K562 (cell line): ENCODE measurements around the gene SH3BP2. TPM values are rescaled to one million over a fixed set of nuclear protein-coding genes. Genes with fewer than 3 reads are reported as not detected.

ENCODE experiments used
- ATAC-seq: fragments of 200-7000 bp; cut with Tn5 transposase; 3 replicates; pipeline ENCODE4 v1.9.1; 2020; ENCODE audit warnings: moderate library complexity
- BruUV-seq: library from RNA; stranded (reverse); fragments of 400-500 nt; replicated peaks from 2 replicates; lab custom pipeline; 2021; lab: Mats Ljungman, UMichigan
- CTCF ChIA-PET: fragments of 300-600 bp; formaldehyde crosslinking; extraction: SDS; loops from one replicate; lab custom pipeline; 2021; ENCODE audit warnings: low intra/inter-chr PET ratio; lab: Yijun Ruan, JAX
- POLR2A ChIA-PET: fragments of 300-600, 350-650 bp; sonication (Branson Sonifier 250); formaldehyde crosslinking; extraction: SDS; loops from one replicate; lab custom pipeline; 2021; ENCODE audit warnings: antibody characterized with exemption, inconsistent platforms; lab: Yijun Ruan, JAX
- DNase-seq, 4 experiments: peaks; one replicate each; pipeline versions ENCODE4 v3.0.0 to v3.0.0-alpha.2; 2011 to 2018; ENCODE audit warnings: low spot score in 3 of 4, mixed read lengths in 3 of 4; ENCODE audit errors: extremely low read depth in 1 of 4
- FAIRE-seq: peaks from 2 replicates; lab custom pipeline; 2011; peaks lifted over from hg19 to GRCh38; lab: Jason Lieb, UNC
- H2AFZ ChIP-seq: 2 replicates; pipeline ENCODE4 v1.6.0; 2011; ENCODE audit warnings: low read depth, low read length, control low read depth, inconsistent platforms
- H3K27ac ChIP-seq: fragments of 200-600 bp; 3 replicates; pipeline ENCODE4 v1.8.0; 2011; ENCODE audit warnings: low read depth, mild to moderate bottlenecking, control low read depth, inconsistent platforms, low read length, moderate library complexity, mixed read lengths; ENCODE audit errors: extremely low read depth
- H3K27me3 ChIP-seq, 2 experiments: fragments of 300-600 bp in 1 of 2; 2 replicates in 1 of 2; 3 replicates in 1 of 2; pipeline versions ENCODE4 v1.6.0 to v1.8.0; 2011; ENCODE audit warnings: inconsistent platforms in 2 of 2, low read length in 2 of 2, mild to moderate bottlenecking in 1 of 2, mixed read lengths in 1 of 2, moderate library complexity in 1 of 2; ENCODE audit not compliant: control insufficient read depth in 2 of 2, insufficient read depth in 2 of 2
- H3K36me3 ChIP-seq: fragments of 300-600 bp; 3 replicates; pipeline ENCODE4 v1.8.0; 2011; ENCODE audit warnings: mild to moderate bottlenecking, low read length, inconsistent platforms; ENCODE audit not compliant: control insufficient read depth, insufficient read depth
- H3K4me1 ChIP-seq, 2 experiments: fragments of 200-600 bp in 1 of 2; replicated peaks in 1 of 2; 2 replicates in 1 of 2; 3 replicates in 1 of 2; pipeline versions ENCODE4 v1.5.1 to v1.8.0; 2011; ENCODE audit warnings: inconsistent platforms in 2 of 2, low read length in 2 of 2, mild to moderate bottlenecking in 1 of 2, mixed read lengths in 1 of 2, moderate library complexity in 1 of 2; ENCODE audit not compliant: control insufficient read depth in 2 of 2, insufficient read depth in 2 of 2
- H3K4me2 ChIP-seq: 2 replicates; pipeline ENCODE4 v1.6.1; 2011; ENCODE audit warnings: low read length, control low read depth, inconsistent platforms, mixed read lengths; ENCODE audit not compliant: insufficient read depth
- H3K4me3 ChIP-seq: fragments of 200-600 bp; sonication (generic), shearing (Covaris generic); 2 replicates; pipeline ENCODE4 v1.5.1; 2016; ENCODE audit warnings: control low read depth, inconsistent platforms
- H3K79me2 ChIP-seq: fragments of 200-600 bp; 3 replicates; pipeline ENCODE4 v1.8.0; 2011; ENCODE audit warnings: low read length, inconsistent platforms; ENCODE audit not compliant: control insufficient read depth, insufficient read depth
- H3K9ac ChIP-seq, 2 experiments: 2 replicates each; pipeline versions ENCODE4 v1.6.0 to v1.6.1; 2011; ENCODE audit warnings: low read depth in 2 of 2, low read length in 2 of 2, control low read depth in 1 of 2, inconsistent platforms in 1 of 2, mild to moderate bottlenecking in 1 of 2, mixed read lengths in 1 of 2; ENCODE audit not compliant: insufficient read depth in 1 of 2
- H3K9me1 ChIP-seq: one replicate; pipeline ENCODE4 v1.6.0; 2011; ENCODE audit warnings: inconsistent platforms, mild to moderate bottlenecking, low read length, moderate library complexity; ENCODE audit not compliant: control insufficient read depth, insufficient read depth
- H3K9me3 ChIP-seq: replicated peaks from 2 replicates; pipeline ENCODE4 v1.5.1; 2011; ENCODE audit warnings: low read depth, low read length, inconsistent platforms; ENCODE audit not compliant: control insufficient read depth, insufficient read depth
- H4K20me1 ChIP-seq: replicated peaks from 2 replicates; pipeline ENCODE4 v1.6.1; 2011; ENCODE audit warnings: low read length, inconsistent platforms, mixed read lengths; ENCODE audit not compliant: control insufficient read depth, insufficient read depth
- E2F8 ChIP-seq: fragments of 450-650 bp; IDR thresholded peaks from 2 replicates; pipeline ENCODE4 v1.7.1; 2018; ENCODE audit warnings: mild to moderate bottlenecking, low read depth; ENCODE audit not compliant: partially characterized antibody
- ZNF121 ChIP-seq: sonication (generic); formaldehyde crosslinking; conservative IDR thresholded peaks from 2 replicates; pipeline ENCODE4 v1.8.0; 2022; ENCODE audit warnings: missing genetic modification reagents
- WGBS: fragments of 100-300 bp; shearing (Covaris generic); methylation state at CpG from one replicate; pipeline ENCODE4 v1.1.6; 2016; ENCODE audit warnings: low coverage, mixed read lengths; ENCODE audit not compliant: insufficient coverage; ENCODE audit errors: missing lambda C conversion rate; 5-methylcytosine and 5-hydroxymethylcytosine counted together
- in situ Hi-C: fragments of 300-500 bp; cut with MboI; formaldehyde crosslinking; loops from 4 replicates; pipeline ENCODE4 v1.15.0; 2018; ENCODE audit warnings: inconsistent platforms, mixed read lengths
- intact Hi-C: fragments of 100-400 bp; cut with micrococcal nuclease; formaldehyde crosslinking; loops from 2 replicates; pipeline ENCODE4 v1.14.2; 2022
- polyA plus RNA-seq, 8 experiments: library from polyadenylated mRNA; depleted of rRNA in 4 of 8; stranded (reverse) in 5 of 8; unstranded in 3 of 8; fragments of >200 nt; fragmentation: Nextera tagmentation in 2 of 8; fragmentation: Illumina TruSeq in 1 of 8; extraction: Ambion mirVana in 2 of 8; extraction: Trizol in 1 of 8; gene quantifications; 2 replicates each; pipeline versions ENCODE4 v1.2.1 to v1.2.3, GENCODE V29; 2011 to 2014; ENCODE audit warnings: inconsistent platforms in 1 of 8, missing spikeins in 1 of 8
- total RNA-seq, 7 experiments: library from RNA; depleted of rRNA in 6 of 7; stranded (reverse); fragments of >200 nt in 6 of 7; fragmentation: Illumina TruSeq in 2 of 7; extraction: Trizol in 2 of 7; gene quantifications; 2 replicates each; pipeline versions ENCODE4 v1.2.1 to v1.2.3, GENCODE V29; 2011 to 2021; ENCODE audit warnings: low replicate concordance in 1 of 7

Gene SH3BP2
- total and polyA plus RNA-seq, 9 of the 15 experiments (the other 6 are each of a cell fraction or from before 2014, with no cell fraction given), result 0.34 to 16.0 (median 5.1) TPM

- DNase-seq (no peak), FAIRE-seq (no peak), ATAC-seq (no peak)
- Histone ChIP-seq H3K9me1 (no peaks in the 10 kb centered on the region), H2AFZ (no peak overlapping the region), H3K4me3 (no peak overlapping the region), H3K27me3 (no peaks in the 10 kb centered on the region), H3K9me3 (no peaks in the 10 kb centered on the region), H4K20me1 (no peaks in the 10 kb centered on the region), H3K4me1 (peaks cover 12 to 40% of the 10 kb centered on the region in 2 experiments; a peak in 4 of 5 replicates), H3K27ac (no peak overlapping the region), H3K79me2 (peaks cover 1% of the 10 kb centered on the region), H3K4me2 (no peak overlapping the region), H3K36me3 (no peaks in the 10 kb centered on the region), H3K9ac (no peak overlapping the region)
- in situ Hi-C loops, result no loop called here
- TF ChIP-seq ZNF121 (peak; percentile 58), E2F8 (no peak)
- POLR2A ChIA-PET, result interaction anchor here (1.0 kb wide), 1 partner anchor 23 kb away, joined by 3 read pairs; no protein-coding TSS in a partner anchor
- no TSS peak for BruUV-seq
- CTCF ChIA-PET, result no interaction called here
- WGBS, result 73% methylated on average over 3 of the region's 3 CpGs
- intact Hi-C loops, result no loop called here
Measured at GRCh38 chr4:2839060-2839459, 46.2 kb downstream of the SH3BP2 start.
